H1 (cell line): ENCODE data around the gene SPAG16. TPM values are rescaled to one million over a fixed set of nuclear protein-coding genes. Genes with fewer than 3 reads are reported as not detected.

ENCODE experiments used
- CTCF ChIA-PET: fragments of 300-600 bp; sonication (Branson Sonifier 250); formaldehyde crosslinking; loops from one replicate; lab custom pipeline; 2021; ENCODE audit not compliant: partially characterized antibody; lab: Charles Lee
- POLR2A ChIA-PET: fragments of 300-600 bp; sonication (Branson Sonifier 250); formaldehyde crosslinking; loops from one replicate; lab custom pipeline; 2021; ENCODE audit warnings: inconsistent platforms; ENCODE audit not compliant: partially characterized antibody; lab: Charles Lee
- DNase-seq, 2 experiments: peaks; one replicate each; pipeline versions ENCODE4 v3.0.0 to v3.0.0-alpha.2; 2010 to 2022; ENCODE audit warnings: low spot score in 2 of 2, low read depth in 1 of 2, mixed read lengths in 1 of 2
- FAIRE-seq: peaks from 2 replicates; lab custom pipeline; 2011; peaks lifted over from hg19 to GRCh38; lab: Jason Lieb, UNC
- H2AFZ ChIP-seq: 2 replicates; pipeline ENCODE4 v1.8.1; 2012; ENCODE audit warnings: low read length, inconsistent platforms
- H2AK5ac ChIP-seq: 2 replicates; pipeline ENCODE4 v1.6.1; 2013; ENCODE audit warnings: low read depth, low read length
- H2BK120ac ChIP-seq: replicated peaks from 2 replicates; pipeline ENCODE3; 2013; ENCODE audit warnings: low read depth, low read length, inconsistent platforms
- H2BK12ac ChIP-seq: 2 replicates; pipeline ENCODE4 v1.6.1; 2013; ENCODE audit warnings: low read depth, low read length
- H2BK15ac ChIP-seq: 2 replicates; pipeline ENCODE4 v1.6.1; 2013; ENCODE audit warnings: low read length
- H2BK20ac ChIP-seq: 2 replicates; pipeline ENCODE4 v1.6.1; 2013; ENCODE audit warnings: low read length
- H2BK5ac ChIP-seq: 2 replicates; pipeline ENCODE4 v1.6.1; 2013; ENCODE audit warnings: low read depth, low read length
- H3K14ac ChIP-seq: 2 replicates; pipeline ENCODE4 v1.6.1; 2013; ENCODE audit warnings: inconsistent platforms; ENCODE audit not compliant: insufficient read length
- H3K18ac ChIP-seq: 2 replicates; pipeline ENCODE4 v1.6.1; 2013; ENCODE audit warnings: low read length; ENCODE audit errors: extremely low read depth
- H3K23ac ChIP-seq: 2 replicates; pipeline ENCODE4 v1.6.1; 2013; ENCODE audit warnings: inconsistent platforms; ENCODE audit not compliant: insufficient read length
- H3K23me2 ChIP-seq: 2 replicates; pipeline ENCODE4 v1.6.1; 2013; ENCODE audit warnings: low read depth, low read length
- H3K27ac ChIP-seq: 2 replicates; pipeline ENCODE4 v1.6.1; 2011; ENCODE audit warnings: low read depth, low read length, inconsistent platforms
- H3K27me3 ChIP-seq, 4 experiments: replicated peaks in 1 of 4; 1 replicate in 1 of 4; 2 replicates in 3 of 4; pipeline versions ENCODE4 v1.6.1 to v1.8.1; 2011 to 2013; ENCODE audit warnings: low read length in 3 of 4, mild to moderate bottlenecking in 3 of 4, inconsistent platforms in 2 of 4, mixed read lengths in 2 of 4, moderate library complexity in 1 of 4; ENCODE audit not compliant: control insufficient read depth in 3 of 4, insufficient read depth in 3 of 4; ENCODE audit errors: extremely low read depth in 1 of 4
- H3K36me3 ChIP-seq, 4 experiments: 2 replicates each; pipeline versions ENCODE4 v1.6.1 to v1.8.1; 2011 to 2013; ENCODE audit warnings: mild to moderate bottlenecking in 4 of 4, low read length in 3 of 4, moderate library complexity in 2 of 4, control low read depth in 1 of 4, inconsistent platforms in 1 of 4; ENCODE audit not compliant: insufficient read depth in 4 of 4, control insufficient read depth in 2 of 4
- H3K4ac ChIP-seq: replicated peaks from 2 replicates; pipeline ENCODE3; 2013; ENCODE audit warnings: low read length, low read depth, mixed read lengths, inconsistent platforms; ENCODE audit not compliant: insufficient read length
- H3K4me1 ChIP-seq, 4 experiments: replicated peaks in 1 of 4; 1 replicate in 1 of 4; 2 replicates in 3 of 4; pipeline versions ENCODE4 v1.6.1 to v1.8.1; 2011 to 2013; ENCODE audit warnings: low read length in 3 of 4, inconsistent platforms in 2 of 4, mixed read lengths in 1 of 4; ENCODE audit not compliant: insufficient read depth in 4 of 4, control insufficient read depth in 3 of 4
- H3K4me2 ChIP-seq, 2 experiments: 2 replicates each; pipeline versions ENCODE4 v1.6.1 to v1.8.1; 2011 to 2013; ENCODE audit warnings: low read depth in 2 of 2, low read length in 2 of 2, control low read depth in 1 of 2, inconsistent platforms in 1 of 2, mild to moderate bottlenecking in 1 of 2; ENCODE audit not compliant: insufficient read depth in 1 of 2
- H3K4me3 ChIP-seq, 4 experiments: fragments of 200-600, 300-600 bp in 1 of 4; sonication (generic), shearing (Covaris generic), sonication (Bioruptor Twin) in 1 of 4; 2 replicates each; pipeline versions ENCODE4 v1.5.1 to v1.8.1; 2011 to 2016; ENCODE audit warnings: low read length in 4 of 4, low read depth in 3 of 4, control low read depth in 2 of 4, inconsistent platforms in 2 of 4, mild to moderate bottlenecking in 2 of 4, mixed read lengths in 1 of 4, moderate library complexity in 1 of 4; ENCODE audit not compliant: insufficient read depth in 2 of 4; ENCODE audit errors: extremely low read depth in 1 of 4
- H3K56ac ChIP-seq: replicated peaks from 2 replicates; pipeline ENCODE3; 2013; ENCODE audit warnings: low read depth, mild to moderate bottlenecking, mixed read lengths, low read length, inconsistent platforms; ENCODE audit not compliant: insufficient read length
- H3K79me1 ChIP-seq: 2 replicates; pipeline ENCODE4 v1.6.1; 2013; ENCODE audit warnings: low read depth, low read length, control low read depth
- H3K79me2 ChIP-seq, 2 experiments: 2 replicates each; pipeline versions ENCODE4 v1.6.1 to v1.8.1; 2012 to 2013; ENCODE audit warnings: low read length in 2 of 2, mild to moderate bottlenecking in 2 of 2, inconsistent platforms in 1 of 2; ENCODE audit not compliant: insufficient read depth in 2 of 2, control insufficient read depth in 1 of 2
- H3K9ac ChIP-seq, 4 experiments: replicated peaks in 1 of 4; 1 replicate in 1 of 4; 2 replicates in 3 of 4; pipeline versions ENCODE4 v1.6.1 to v1.8.1; 2011 to 2013; ENCODE audit warnings: low read depth in 3 of 4, low read length in 3 of 4, control low read depth in 2 of 4, mild to moderate bottlenecking in 2 of 4, moderate library complexity in 2 of 4, inconsistent platforms in 1 of 4; ENCODE audit errors: extremely low read depth in 1 of 4
- H3K9me3 ChIP-seq, 2 experiments: 2 replicates each; pipeline versions ENCODE4 v1.6.1 to v1.8.1; 2012 to 2013; ENCODE audit warnings: mild to moderate bottlenecking in 2 of 2, moderate library complexity in 2 of 2, control low read depth in 1 of 2, inconsistent platforms in 1 of 2, low read depth in 1 of 2, low read length in 1 of 2, mixed read lengths in 1 of 2; ENCODE audit not compliant: insufficient read depth in 2 of 2
- H4K20me1 ChIP-seq, 2 experiments: replicated peaks in 1 of 2; 2 replicates each; pipeline versions ENCODE3 to v1.8.1; 2011 to 2013; ENCODE audit warnings: inconsistent platforms in 2 of 2, low read length in 2 of 2, mild to moderate bottlenecking in 1 of 2; ENCODE audit not compliant: insufficient read depth in 2 of 2, control insufficient read depth in 1 of 2
- H4K5ac ChIP-seq: 2 replicates; pipeline ENCODE4 v1.6.1; 2013; ENCODE audit warnings: low read length, low read depth, mixed read lengths, inconsistent platforms; ENCODE audit not compliant: insufficient read length
- H4K8ac ChIP-seq: 2 replicates; pipeline ENCODE4 v1.8.0; 2013; ENCODE audit warnings: mild to moderate bottlenecking, moderate library complexity, low read length, inconsistent platforms; ENCODE audit not compliant: insufficient read depth; ENCODE audit errors: extremely low read depth
- H4K91ac ChIP-seq: replicated peaks from 2 replicates; pipeline ENCODE3; 2013; ENCODE audit warnings: low read length, mixed read lengths, inconsistent platforms; ENCODE audit not compliant: insufficient read length
- CTCF ChIP-seq, 3 experiments: IDR thresholded peaks; 1 replicate in 2 of 3; 2 replicates in 1 of 3; pipeline versions ENCODE4 v1.5.1 to v1.6.1; 2011; ENCODE audit warnings: low read length in 3 of 3, mild to moderate bottlenecking in 3 of 3, inconsistent platforms in 2 of 3, low read depth in 1 of 3, moderate library complexity in 1 of 3; ENCODE audit not compliant: insufficient read depth in 1 of 3; ENCODE audit errors: control extremely low read depth in 1 of 3
- EP300 ChIP-seq, 2 experiments: IDR thresholded peaks; 1 replicate in 1 of 2; 2 replicates in 1 of 2; pipeline ENCODE4 v1.6.1; 2011 to 2012; ENCODE audit warnings: low read depth in 2 of 2, low read length in 2 of 2, mild to moderate bottlenecking in 2 of 2, borderline replicate concordance in 1 of 2, inconsistent platforms in 1 of 2, moderate library complexity in 1 of 2
- RFX5 ChIP-seq: IDR thresholded peaks from 2 replicates; pipeline ENCODE4 v1.6.1; 2011; ENCODE audit warnings: low read depth, low read length, improper control_type of control experiment, borderline replicate concordance
- SIRT6 ChIP-seq: IDR thresholded peaks from one replicate; pipeline ENCODE4 v1.7.1; 2012; ENCODE audit warnings: low read length, inconsistent platforms
- SIX5 ChIP-seq: IDR thresholded peaks from 2 replicates; pipeline ENCODE4 v1.6.1; 2011; ENCODE audit warnings: mild to moderate bottlenecking, low read depth, low read length
- TCF12 ChIP-seq: IDR thresholded peaks from 2 replicates; pipeline ENCODE4 v1.6.1; 2011; ENCODE audit warnings: low read depth, mild to moderate bottlenecking, low read length
- WGBS, 2 experiments: shearing (Covaris generic) in 1 of 2; methylation state at CpG; one replicate each; pipeline versions ENCODE4 v1.1.6 to v1.1.7; 2013 to 2015; ENCODE audit warnings: low lambda C conversion rate in 2 of 2, mixed read lengths in 2 of 2, inconsistent platforms in 1 of 2, low coverage in 1 of 2, missing lambda C conversion rate in 1 of 2; ENCODE audit not compliant: insufficient replicate concordance in 2 of 2, insufficient coverage in 1 of 2, insufficient read length in 1 of 2; ENCODE audit errors: extremely low coverage in 1 of 2, missing lambda C conversion rate in 1 of 2; 5-methylcytosine and 5-hydroxymethylcytosine counted together
- polyA plus RNA-seq, 7 experiments: library from polyadenylated mRNA; depleted of rRNA in 3 of 7; stranded (reverse) in 5 of 7; unstranded in 2 of 7; fragments of >200 nt in 5 of 7; fragments of 200-250 nt in 2 of 7; gene quantifications; 1 replicate in 5 of 7; 2 replicates in 1 of 7; 4 replicates in 1 of 7; pipeline versions ENCODE4 v1.2.1 to v1.2.3, GENCODE V29; 2011 to 2013; ENCODE audit warnings: missing spikeins in 2 of 7, mixed read lengths in 2 of 7
- total RNA-seq: library from RNA; stranded (reverse); fragmentation: NEBNext Ultra II Directional; extraction: Animal tissue kit (Norgen Biotek cat#: 25700); gene quantifications from 2 replicates; pipeline ENCODE4 v1.2.1, GENCODE V29; 2021

Gene SPAG16
- total and polyA plus RNA-seq, 2 of the 8 experiments (the other 6 are each of a cell fraction or from before 2014, with no cell fraction given): 6.0 to 14.9 TPM

- 89% methylated on average over 2 of the region's 2 CpGs; no CpG with 5 or more reads in 1 of the 2 experiments for WGBS, 2 experiments
- no peak overlapping the region for H3K4me2 ChIP-seq
- DNase-seq (no peak), FAIRE-seq (no peak)
- H3K18ac ChIP-seq: no peak overlapping the region
- no peak overlapping the region for H2BK120ac ChIP-seq
- H4K8ac ChIP-seq: no peak overlapping the region
- H2BK5ac ChIP-seq: no peak overlapping the region
- no peaks in the 10 kb centered on the region for H3K79me1 ChIP-seq
- ChIA-PET CTCF (no interaction called here), POLR2A (no interaction called here)
- no peak overlapping the region for H2BK20ac ChIP-seq
- no peak overlapping the region for H3K56ac ChIP-seq
- no peaks in the 10 kb centered on the region for H4K20me1 ChIP-seq
- no peaks in the 10 kb centered on the region for H3K27me3 ChIP-seq
- H3K4ac ChIP-seq: no peak overlapping the region
- no peaks in the 10 kb centered on the region for H3K36me3 ChIP-seq
- H3K79me2 ChIP-seq: no peaks in the 10 kb centered on the region
- H4K91ac ChIP-seq: no peak overlapping the region
- H2BK12ac ChIP-seq: no peak overlapping the region
- TF ChIP-seq TCF12: no peak
- no peak for TF ChIP-seq SIRT6
- no peak for TF ChIP-seq CTCF (IDR thresholded peaks at IDR 0.05; ENCODE audit: control extremely low read depth in 1 of 3, insufficient read depth in 1 of 3, low read depth in 1 of 3, low read length in 3 of 3)
- TF ChIP-seq RFX5: no peak
- no peak for TF ChIP-seq SIX5
- TF ChIP-seq EP300 (IDR thresholded peaks at IDR 0.05; ENCODE audit: borderline replicate concordance in 1 of 2, low read depth in 2 of 2, low read length in 2 of 2): no peak
- H3K4me3 ChIP-seq: no peak overlapping the region
- 0 out of 4 replicates have a peak, but pooled peaks cover 0 to 5% of the 10 kb centered on the region in 2 experiments for H3K9me3 ChIP-seq
- H3K23ac ChIP-seq: no peak overlapping the region
- no peaks in the 10 kb centered on the region for H3K4me1 ChIP-seq
- no peak overlapping the region for H3K14ac ChIP-seq
- H3K23me2 ChIP-seq: no peaks in the 10 kb centered on the region; the same call in 1 of the 2 replicates
- no peak overlapping the region for H2BK15ac ChIP-seq
- no peak overlapping the region for H4K5ac ChIP-seq
- no peak overlapping the region for H3K27ac ChIP-seq
- no peak overlapping the region for H2AK5ac ChIP-seq
- H3K9ac ChIP-seq: no peak overlapping the region
- no peak overlapping the region for H2AFZ ChIP-seq
These were observed 69.2 kb downstream of the SPAG16 start for GRCh38 chr2:213353419-213353818.
